DND-41 (cell line): Measurements from ENCODE around the gene IZUMO1.

Source experiments
- ATAC-seq: fragments of 200-7000 bp; cut with Tn5 transposase; 3 replicates; pipeline ENCODE4 v1.9.1; 2021; ENCODE audit warnings: low read depth; ENCODE audit not compliant: insufficient read depth
- DNase-seq: peaks from one replicate; pipeline ENCODE4 v3.0.0-alpha.2; 2020
- H2AFZ ChIP-seq: 2 replicates; pipeline ENCODE4 v1.6.0; 2012; ENCODE audit warnings: low read depth, low read length
- H3K27ac ChIP-seq: 2 replicates; pipeline ENCODE4 v1.5.1; 2012; ENCODE audit warnings: low read length, inconsistent platforms
- H3K27me3 ChIP-seq: fragments of 200-600 bp; sonication (generic); 2 replicates; pipeline ENCODE4 v1.6.0; 2012; ENCODE audit warnings: low read length, mild to moderate bottlenecking, inconsistent platforms; ENCODE audit not compliant: insufficient read depth, poor library complexity
- H3K36me3 ChIP-seq: 2 replicates; pipeline ENCODE4 v1.5.1; 2012; ENCODE audit warnings: low read length, inconsistent platforms; ENCODE audit not compliant: insufficient read depth
- H3K4me1 ChIP-seq: 2 replicates; pipeline ENCODE4 v1.5.1; 2012; ENCODE audit warnings: mild to moderate bottlenecking, low read length; ENCODE audit not compliant: insufficient read depth
- H3K4me2 ChIP-seq: 2 replicates; pipeline ENCODE4 v1.6.0; 2012; ENCODE audit warnings: mild to moderate bottlenecking, moderate library complexity, low read length, inconsistent platforms; ENCODE audit not compliant: insufficient read depth
- H3K4me3 ChIP-seq, 2 experiments: fragments of 200-600 bp in 1 of 2; shearing (Covaris generic) in 1 of 2; 2 replicates each; pipeline ENCODE4 v1.5.1; 2012 to 2016; ENCODE audit warnings: inconsistent platforms in 2 of 2, low read length in 2 of 2, mild to moderate bottlenecking in 2 of 2, low read depth in 1 of 2, moderate library complexity in 1 of 2
- H3K79me2 ChIP-seq: 2 replicates; pipeline ENCODE4 v1.6.0; 2012; ENCODE audit warnings: low read length, inconsistent platforms; ENCODE audit not compliant: insufficient read depth
- H3K9ac ChIP-seq: 2 replicates; pipeline ENCODE4 v1.6.0; 2012; ENCODE audit warnings: low read depth, mild to moderate bottlenecking, inconsistent platforms, low read length, moderate library complexity
- H3K9me3 ChIP-seq: 2 replicates; pipeline ENCODE4 v1.5.1; 2012; ENCODE audit warnings: low read length, moderate library complexity, mild to moderate bottlenecking, inconsistent platforms; ENCODE audit not compliant: insufficient read depth, severe bottlenecking
- H4K20me1 ChIP-seq: 2 replicates; pipeline ENCODE4 v1.6.0; 2012; ENCODE audit warnings: low read length; ENCODE audit not compliant: insufficient read depth
- EZH2 ChIP-seq: IDR thresholded peaks from 3 replicates; pipeline ENCODE4 v1.6.1; 2012; ENCODE audit warnings: borderline replicate concordance, low read depth, mild to moderate bottlenecking, moderate library complexity, low read length, inconsistent platforms; ENCODE audit not compliant: severe bottlenecking
- TF ChIP-seq, protein P1 (sequence below): IDR thresholded peaks from 2 replicates; pipeline ENCODE4 v1.5.1; 2012; ENCODE audit warnings: borderline replicate concordance, low read length, moderate library complexity, mild to moderate bottlenecking; ENCODE audit not compliant: poor library complexity, severe bottlenecking; ENCODE audit errors: extremely low read depth

Gene IZUMO1

DNA sequence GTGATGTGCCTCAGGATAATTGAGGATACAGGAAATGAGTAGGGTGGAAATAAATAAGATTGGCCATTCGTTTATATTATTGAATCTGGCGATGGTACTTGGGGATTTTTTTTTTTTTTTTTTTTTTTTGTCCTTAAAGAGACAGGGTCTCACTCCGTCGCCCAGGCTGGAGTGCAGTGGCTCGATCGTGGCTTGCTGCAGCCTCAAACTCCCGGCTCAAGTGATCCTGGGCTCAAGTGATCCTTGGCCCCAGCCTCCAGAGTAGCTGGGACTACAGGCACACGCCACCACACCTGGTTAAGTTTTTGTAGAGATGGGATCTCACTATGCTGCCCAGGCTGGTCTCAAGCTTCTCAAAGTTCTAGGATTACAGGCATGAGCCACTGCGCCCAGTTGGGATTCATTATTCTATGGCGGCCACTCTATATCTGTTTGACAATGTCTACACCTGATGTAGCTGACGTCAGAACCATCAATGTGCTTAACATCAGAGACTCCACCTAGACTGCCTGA, 24.5 kb downstream of the IZUMO1 start:
- H4K20me1 ChIP-seq, result no peaks in the 10 kb centered on the region
- peak overlapping the region in 1 of 2 experiments; percentile 60; a peak in 1 of 4 replicates for H3K4me3 ChIP-seq
- H3K9me3 ChIP-seq, result peaks cover 4% of the 10 kb centered on the region
- no peaks in the 10 kb centered on the region for H3K27me3 ChIP-seq
- H3K9ac ChIP-seq, result no peak overlapping the region
- peaks cover 3% of the 10 kb centered on the region; the same call in 1 of the 2 replicates for H3K79me2 ChIP-seq
- no peak overlapping the region for H2AFZ ChIP-seq
- TF ChIP-seq EZH2, result no peak
- TF ChIP-seq, protein P1, sequence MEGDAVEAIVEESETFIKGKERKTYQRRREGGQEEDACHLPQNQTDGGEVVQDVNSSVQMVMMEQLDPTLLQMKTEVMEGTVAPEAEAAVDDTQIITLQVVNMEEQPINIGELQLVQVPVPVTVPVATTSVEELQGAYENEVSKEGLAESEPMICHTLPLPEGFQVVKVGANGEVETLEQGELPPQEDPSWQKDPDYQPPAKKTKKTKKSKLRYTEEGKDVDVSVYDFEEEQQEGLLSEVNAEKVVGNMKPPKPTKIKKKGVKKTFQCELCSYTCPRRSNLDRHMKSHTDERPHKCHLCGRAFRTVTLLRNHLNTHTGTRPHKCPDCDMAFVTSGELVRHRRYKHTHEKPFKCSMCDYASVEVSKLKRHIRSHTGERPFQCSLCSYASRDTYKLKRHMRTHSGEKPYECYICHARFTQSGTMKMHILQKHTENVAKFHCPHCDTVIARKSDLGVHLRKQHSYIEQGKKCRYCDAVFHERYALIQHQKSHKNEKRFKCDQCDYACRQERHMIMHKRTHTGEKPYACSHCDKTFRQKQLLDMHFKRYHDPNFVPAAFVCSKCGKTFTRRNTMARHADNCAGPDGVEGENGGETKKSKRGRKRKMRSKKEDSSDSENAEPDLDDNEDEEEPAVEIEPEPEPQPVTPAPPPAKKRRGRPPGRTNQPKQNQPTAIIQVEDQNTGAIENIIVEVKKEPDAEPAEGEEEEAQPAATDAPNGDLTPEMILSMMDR, result no peak
- H3K27ac ChIP-seq, result no peak overlapping the region
- H3K36me3 ChIP-seq, result peaks cover 9% of the 10 kb centered on the region
- no peak for DNase-seq
- ATAC-seq, result no peak
- peaks cover 49% of the 10 kb centered on the region for H3K4me1 ChIP-seq
- H3K4me2 ChIP-seq, result no peak overlapping the region

DNA sequence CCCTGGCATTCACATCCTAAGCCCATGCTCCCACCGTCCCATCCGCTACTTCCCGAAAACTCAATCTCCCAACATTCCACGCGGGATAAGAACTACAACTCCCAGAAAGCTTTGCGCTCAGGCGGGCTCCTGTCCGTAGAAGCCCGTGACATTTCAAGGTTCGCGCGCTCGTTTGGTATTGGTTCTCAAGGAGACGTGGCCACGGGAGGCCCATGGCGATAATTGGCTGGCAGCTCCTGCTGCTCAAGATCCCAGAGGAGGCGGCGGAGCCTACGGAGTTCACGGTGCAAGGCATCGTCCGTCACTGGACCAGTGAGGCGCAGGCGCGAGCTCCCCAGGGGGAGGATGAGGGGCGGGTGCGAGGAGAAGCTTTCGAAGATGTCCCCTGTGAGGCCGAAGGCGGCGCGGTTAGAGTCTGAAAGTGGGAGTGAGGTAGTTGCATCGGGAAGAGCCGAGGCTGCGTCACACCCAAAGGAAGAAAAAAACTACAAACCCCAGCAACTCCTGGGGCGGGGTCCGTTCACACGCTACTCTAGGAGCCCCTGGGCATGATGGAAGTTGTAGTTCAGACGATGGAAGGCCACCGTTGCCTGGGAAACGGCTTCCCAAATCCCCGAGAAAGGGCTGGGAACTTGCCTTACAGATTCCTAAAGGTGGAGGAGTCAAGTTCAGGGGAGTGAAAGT, 26.0 kb downstream of the IZUMO1 start:
- H3K27me3 ChIP-seq, result no peaks in the 10 kb centered on the region
- no peak for TF ChIP-seq EZH2
- TF ChIP-seq, protein P1, result no peak
- H3K79me2 ChIP-seq, result peaks cover 3% of the 10 kb centered on the region; the same call in 1 of the 2 replicates
- no peaks in the 10 kb centered on the region for H4K20me1 ChIP-seq
- peak overlapping the region; percentile 60 for H3K9ac ChIP-seq
- H3K9me3 ChIP-seq, result no peaks in the 10 kb centered on the region
- peak overlapping the region; percentile 83 for H3K27ac ChIP-seq
- H2AFZ ChIP-seq, result peak overlapping the region; percentile 72
- ATAC-seq, result peak; percentile 92
- H3K4me2 ChIP-seq, result peak overlapping the region; percentile 77
- H3K4me1 ChIP-seq, result peaks cover 34% of the 10 kb centered on the region
- DNase-seq, result peak; percentile 99
- peak overlapping the region; percentile 30 to 60 for H3K4me3 ChIP-seq
- H3K36me3 ChIP-seq, result no peaks in the 10 kb centered on the region

DNA sequence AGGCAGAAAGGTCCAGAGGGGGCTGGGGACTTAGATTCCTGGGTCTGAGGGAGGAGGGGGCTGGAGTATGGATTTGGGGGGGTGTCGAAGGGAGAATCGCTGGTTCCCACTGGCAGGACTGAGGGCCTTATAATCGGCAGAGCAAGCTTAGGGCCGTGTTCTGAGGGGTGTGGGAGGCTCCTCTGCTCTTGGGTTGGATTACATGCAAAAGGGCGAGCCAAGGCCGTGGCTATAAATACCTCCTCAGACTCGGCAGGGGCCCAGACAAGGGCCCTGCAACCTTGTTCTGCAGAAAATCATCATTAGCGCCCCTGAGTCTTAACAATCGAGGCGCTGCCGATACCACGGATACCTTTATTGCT, 26.5 kb downstream of the IZUMO1 start:
- DNase-seq (no peak), ATAC-seq (no peak)
- Histone ChIP-seq H3K4me1 (peaks cover 32% of the 10 kb centered on the region), H2AFZ (peak overlapping the region; percentile 72), H3K9ac (peak overlapping the region; percentile 60), H3K27me3 (no peaks in the 10 kb centered on the region), H3K4me3 (peak overlapping the region; percentile 3 to 60; a peak in 3 of 4 replicates), H3K27ac (peak overlapping the region; percentile 83), H3K36me3 (no peaks in the 10 kb centered on the region), H3K79me2 (peaks cover 3% of the 10 kb centered on the region; the same call in 1 of the 2 replicates), H3K4me2 (peak overlapping the region; percentile 77), H3K9me3 (no peaks in the 10 kb centered on the region), H4K20me1 (no peaks in the 10 kb centered on the region)
- TF ChIP-seq, protein P1, result no peak
- no peak for TF ChIP-seq EZH2
